Islet precursor cell (in vitro differentiated cells): ENCODE measurements around the gene C2orf81.
"Not testable (repeated sequence)": the region's sequence is repeated elsewhere in the genome, so short reads cannot be mapped to it uniquely, and the experiment has no call there.

Experiments
- DNase-seq: peaks from one replicate; pipeline ENCODE4 v3.0.0-alpha.2; 2018

C2orf81 gene

GRCh38 chr2:74442483-74443297 lies 21.3 kb upstream of the C2orf81 start:
- DNase-seq = not testable (repeated sequence)

GRCh38 chr2:74441690-74442482 lies 20.5 kb upstream of the C2orf81 start, which contains the start of gene RTKN:
RTKN (minus strand) TSS chr2:74441937; CDS start chr2:74441816, 121 bp downstream.
- peak; percentile 88 for DNase-seq

GRCh38 chr2:74441170-74441689 lies 19.8 kb upstream of the C2orf81 start:
- no peak for DNase-seq

GRCh38 chr2:74440378-74441169 lies 19.2 kb upstream of the C2orf81 start:
- DNase-seq = peak; percentile 98

GRCh38 chr2:74439803-74440377 lies 18.5 kb upstream of the C2orf81 start:
- peak; percentile 78 for DNase-seq

- no peak for DNase-seq
These were observed 18.0 kb upstream of the C2orf81 start for GRCh38 chr2:74439373-74439772.

- no peak for DNase-seq
These were observed 16.8 kb upstream of the C2orf81 start for GRCh38 chr2:74438248-74438647.

DNA sequence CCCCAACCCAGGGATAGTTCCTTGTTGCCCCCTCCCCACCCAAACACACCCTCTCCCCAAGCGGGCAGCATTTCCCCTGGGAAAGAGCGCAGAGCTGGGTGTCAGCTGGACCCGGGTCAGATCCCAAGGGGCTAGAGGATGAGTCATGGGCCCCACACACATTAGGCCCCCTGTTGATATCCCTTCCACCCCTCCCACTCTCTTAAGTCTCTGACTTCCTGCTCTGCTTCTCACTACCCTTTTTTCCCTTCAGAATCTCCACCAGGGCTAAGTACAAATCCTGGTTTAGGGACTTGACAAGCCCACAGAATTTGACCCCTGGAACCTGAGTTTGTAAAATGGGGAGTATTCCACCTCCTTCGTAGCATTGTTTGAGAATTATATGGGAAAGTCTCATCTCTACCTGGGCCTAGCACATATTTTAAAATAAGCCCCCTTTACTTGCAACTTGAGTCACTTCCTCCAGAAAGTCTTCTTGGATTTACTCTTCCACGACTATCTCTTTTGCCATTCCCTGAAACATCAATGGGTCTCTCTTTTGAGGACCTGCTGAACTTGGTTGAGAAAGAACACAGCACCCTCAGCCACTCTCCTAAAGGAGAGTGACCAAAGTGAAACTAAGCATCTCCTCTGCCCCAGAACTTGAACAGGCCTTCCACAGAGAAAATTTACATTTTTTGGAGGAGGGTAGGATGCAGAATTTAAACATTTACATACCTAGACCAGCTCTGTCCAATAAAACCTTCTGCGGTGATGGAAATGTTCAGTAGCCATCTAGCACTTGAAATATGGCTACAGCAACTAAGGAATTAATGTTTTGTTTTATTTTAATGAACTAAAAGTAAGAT lies 15.7 kb upstream of the C2orf81 start:
- no peak for DNase-seq

DNA sequence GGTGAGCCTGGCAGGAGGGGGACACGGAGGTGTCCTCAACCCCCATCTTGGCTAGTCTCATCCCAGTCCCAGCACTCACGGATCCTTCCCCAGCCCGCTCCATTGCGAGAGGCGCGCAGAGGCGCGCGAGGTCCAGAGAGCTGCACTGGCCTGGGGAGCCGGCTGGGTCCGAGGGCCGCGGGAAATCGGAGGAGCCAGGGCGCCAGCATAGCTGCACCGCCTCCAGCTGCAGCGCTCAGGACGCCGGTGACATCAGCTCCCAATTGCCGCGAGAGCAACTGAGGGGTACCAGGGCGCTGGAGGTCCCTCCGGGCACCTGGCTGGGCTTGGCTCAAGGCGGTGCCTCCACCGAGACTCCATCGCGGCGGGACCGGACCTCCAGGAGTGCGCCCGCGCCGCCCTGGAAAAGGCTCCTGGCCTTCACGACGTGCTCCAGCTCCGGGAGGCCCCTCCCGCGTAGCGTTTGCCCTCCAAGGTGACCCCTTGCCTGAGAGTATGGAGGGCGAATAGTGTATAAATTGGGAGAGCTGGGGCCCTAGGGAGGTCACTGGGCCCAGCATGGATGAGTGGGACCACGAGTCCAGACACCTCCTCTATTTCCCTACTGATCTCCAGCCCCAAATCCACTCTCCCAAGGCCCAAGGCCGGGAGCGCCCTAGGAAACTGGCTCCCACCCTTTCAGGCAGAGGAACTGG lies 14.8 kb upstream of the C2orf81 start:
- DNase-seq = no peak

GRCh38 chr2:74430502-74430901 lies 9.1 kb upstream of the C2orf81 start:
- no peak for DNase-seq

DNA sequence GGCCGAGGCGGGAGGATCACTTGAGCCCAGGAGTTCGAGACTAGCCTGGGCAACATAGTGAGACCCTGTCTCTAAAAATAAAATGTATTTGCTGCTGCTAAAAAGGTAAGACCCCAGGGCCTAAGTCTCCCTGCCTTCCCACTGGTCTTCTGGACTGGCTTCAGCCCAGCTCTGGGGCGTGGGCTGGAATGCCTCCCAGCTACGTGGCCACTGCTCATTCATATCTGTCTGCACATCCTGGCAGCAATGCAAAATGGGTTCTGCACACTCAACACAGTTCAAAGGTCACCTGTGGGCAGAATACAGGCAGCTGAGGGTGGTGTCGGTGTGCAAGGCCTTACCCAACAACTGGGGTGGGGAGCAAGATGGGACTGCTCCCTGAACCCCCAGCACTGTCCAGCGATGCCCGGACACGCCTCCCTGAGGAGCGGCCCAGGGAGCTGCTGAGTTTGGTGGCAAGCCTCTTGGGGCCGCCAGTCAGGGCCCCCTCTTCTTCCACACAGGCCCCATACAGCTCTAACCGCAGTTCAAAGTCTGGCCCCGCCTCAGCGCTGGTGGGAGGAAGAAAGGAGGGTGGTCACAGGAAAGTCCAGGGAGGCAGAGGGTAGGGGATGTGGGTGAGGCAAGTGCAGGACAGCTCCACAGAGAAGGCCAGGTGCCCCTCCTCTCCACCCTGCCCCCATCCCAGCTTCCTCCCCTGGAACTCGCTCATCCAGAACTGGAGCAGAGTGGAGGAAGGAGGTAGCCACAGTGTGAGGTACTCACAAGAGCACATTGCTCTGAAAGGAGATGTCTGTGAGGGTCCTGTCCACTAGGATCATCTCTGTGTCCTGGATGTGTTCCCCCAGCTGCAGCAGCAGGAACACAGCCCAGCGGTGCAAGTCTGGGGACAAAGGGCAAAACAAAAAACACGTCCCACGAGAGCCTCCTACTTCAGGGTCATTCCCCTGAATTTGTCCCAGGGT lies 8.3 kb upstream of the C2orf81 start:
- DNase-seq = no peak

- no peak for DNase-seq
These were observed 7.3 kb upstream of the C2orf81 start for GRCh38 chr2:74428675-74429074.

DNA sequence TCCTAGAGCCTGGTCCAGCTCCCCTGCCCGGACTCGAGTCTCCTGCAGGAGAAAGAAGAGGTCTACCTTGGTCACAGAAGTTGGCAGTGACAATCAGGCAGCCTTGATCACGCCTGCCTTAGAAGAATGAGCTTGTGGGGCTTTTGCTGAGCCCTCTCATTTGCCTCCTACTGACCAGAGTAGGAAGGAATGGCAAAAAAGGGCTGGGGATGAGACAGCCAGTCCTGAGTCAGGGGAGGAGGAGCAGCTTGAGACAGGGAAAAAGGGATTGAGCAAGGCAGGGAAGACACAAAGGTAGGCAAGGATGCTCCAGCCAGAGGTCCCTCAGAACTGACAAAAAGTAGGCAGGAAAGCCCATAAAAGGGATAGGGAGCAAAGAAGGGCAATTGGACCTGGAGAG lies 6.1 kb upstream of the C2orf81 start:
- no peak for DNase-seq

GRCh38 chr2:74426181-74426758 lies 4.9 kb upstream of the C2orf81 start:
- no peak for DNase-seq

- no peak for DNase-seq
These were observed 4.1 kb upstream of the C2orf81 start for GRCh38 chr2:74425523-74425922.

- DNase-seq = no peak
These were observed 3.6 kb upstream of the C2orf81 start for GRCh38 chr2:74424995-74425406.

DNA sequence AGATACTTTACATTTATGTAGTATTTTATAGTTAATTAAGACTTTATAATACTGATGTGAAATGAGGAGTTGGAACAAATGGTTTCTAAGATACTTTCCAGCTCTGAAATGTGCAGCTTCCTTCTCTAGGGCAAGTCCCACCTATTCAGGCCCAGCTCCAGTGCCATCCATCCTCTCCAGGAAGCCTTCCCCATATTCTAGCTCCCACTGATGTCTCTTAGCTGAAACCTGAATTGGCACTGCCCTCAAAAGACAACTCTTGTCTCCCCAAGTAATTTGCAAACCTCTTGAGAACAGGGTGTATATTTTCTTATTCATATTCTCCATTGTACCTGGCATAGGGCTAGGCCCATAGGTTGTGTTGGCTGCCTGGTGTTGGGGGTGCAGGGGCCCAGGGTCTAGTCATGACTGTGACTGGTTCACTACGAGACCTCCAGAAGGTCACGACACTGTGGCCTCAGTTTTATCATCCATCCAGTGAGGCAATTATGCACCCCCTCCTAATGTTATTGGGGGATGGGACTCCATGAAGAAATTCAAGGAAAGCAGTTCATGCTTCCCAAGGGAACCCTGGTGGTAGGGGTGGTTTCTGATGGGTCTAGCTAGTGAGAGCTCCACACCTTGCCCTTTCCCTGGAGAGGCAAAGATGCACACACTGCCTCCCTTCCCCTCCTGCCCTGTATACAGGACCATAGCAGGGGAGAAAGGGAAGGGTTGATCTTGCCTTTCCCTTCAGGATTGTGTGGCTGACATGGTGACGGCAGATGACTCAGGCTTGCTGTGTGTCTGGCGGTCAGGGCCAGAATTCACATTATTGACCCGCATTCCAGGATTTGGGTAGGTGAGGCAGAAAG lies 2.9 kb upstream of the C2orf81 start:
- peak; percentile 70 for DNase-seq
